Fibroblast of villous mesenchyme (primary cell): ENCODE measurements around the gene CEBPB. TPM values are rescaled to one million over a fixed set of nuclear protein-coding genes. Genes with fewer than 3 reads are reported as not detected.

Source experiments
- DNase-seq: peaks from one replicate; pipeline ENCODE4 v3.0.0-alpha.2; 2010; ENCODE audit warnings: low read depth
- H3K4me3 ChIP-seq: 2 replicates; pipeline ENCODE4 v1.5.1; 2011; ENCODE audit warnings: low read depth, mild to moderate bottlenecking, low read length
- CTCF ChIP-seq: IDR thresholded peaks from 2 replicates; pipeline ENCODE4 v1.5.1; 2012; ENCODE audit warnings: low read depth, mild to moderate bottlenecking, low read length; ENCODE audit not compliant: insufficient read depth
- total RNA-seq: library from RNA; depleted of rRNA; stranded (reverse); fragments of >200 nt; gene quantifications from 2 replicates; pipeline ENCODE4 v1.2.3, GENCODE V29; 2012

CEBPB gene
- total RNA-seq, 1 donor: 70.4 TPM

GRCh38 chr20:50146214-50146613 lies 44.4 kb upstream of the CEBPB start:
- H3K4me3 ChIP-seq: no peak overlapping the region
- no peak for TF ChIP-seq CTCF
- DNase-seq: no peak

GRCh38 chr20:50146732-50147662 lies 43.6 kb upstream of the CEBPB start:
- no peak overlapping the region for H3K4me3 ChIP-seq
- no peak for TF ChIP-seq CTCF
- DNase-seq: no peak

- DNase-seq: no peak
- H3K4me3 ChIP-seq: no peak overlapping the region
- TF ChIP-seq CTCF: no peak
Observed at GRCh38 chr20:50149481-50150254, 41.0 kb upstream of the CEBPB start.

GRCh38 chr20:50151034-50151743 lies 39.4 kb upstream of the CEBPB start:
- TF ChIP-seq CTCF: no peak
- peak overlapping the region; percentile 12 for H3K4me3 ChIP-seq
- no peak for DNase-seq

- TF ChIP-seq CTCF: no peak
- no peak for DNase-seq
- peak overlapping the region; percentile 85 for H3K4me3 ChIP-seq
Observed at GRCh38 chr20:50152394-50153152, 38.1 kb upstream of the CEBPB start.

GRCh38 chr20:50153153-50153499 lies 37.5 kb upstream of the CEBPB start:
- peak overlapping the region; percentile 85 for H3K4me3 ChIP-seq
- DNase-seq: no peak
- TF ChIP-seq CTCF: no peak
